Gastrocnemius medialis (tissue), 4 donors: Measurements from ENCODE around the gene FARS2.

Experiments
- CTCF ChIP-seq, 5 experiments: fragments of 450-650 bp in 3 of 5; fragments of 200-600 bp in 2 of 5; sonication (generic) in 2 of 5; IDR thresholded peaks in 4 of 5; conservative IDR thresholded peaks in 1 of 5; 1 replicate in 4 of 5; 2 replicates in 1 of 5; pipeline ENCODE4 v1.5.1; 2016 to 2019; ENCODE audit warnings: antibody characterized with exemption in 5 of 5, mild to moderate bottlenecking in 3 of 5, moderate library complexity in 3 of 5
- POLR2A ChIP-seq, 2 donors: fragments of 450-650 bp; IDR thresholded peaks; one replicate each; pipeline ENCODE4 v1.6.1; 2017; ENCODE audit warnings: antibody characterized with exemption in 2 of 2, mild to moderate bottlenecking in 2 of 2, moderate library complexity in 2 of 2

GRCh38 chr6:5599127-5599526 is 337.8 kb downstream of the FARS2 start:
- TF ChIP-seq CTCF (IDR thresholded peaks at IDR 0.05 in 4 of 5, conservative IDR thresholded peaks at IDR 0.05 in 1 of 5): no peak
- TF ChIP-seq POLR2A (IDR thresholded peaks at IDR 0.05): no peak
